ENCODE results near the gene MTSS2.

Gene MTSS2

DNA sequence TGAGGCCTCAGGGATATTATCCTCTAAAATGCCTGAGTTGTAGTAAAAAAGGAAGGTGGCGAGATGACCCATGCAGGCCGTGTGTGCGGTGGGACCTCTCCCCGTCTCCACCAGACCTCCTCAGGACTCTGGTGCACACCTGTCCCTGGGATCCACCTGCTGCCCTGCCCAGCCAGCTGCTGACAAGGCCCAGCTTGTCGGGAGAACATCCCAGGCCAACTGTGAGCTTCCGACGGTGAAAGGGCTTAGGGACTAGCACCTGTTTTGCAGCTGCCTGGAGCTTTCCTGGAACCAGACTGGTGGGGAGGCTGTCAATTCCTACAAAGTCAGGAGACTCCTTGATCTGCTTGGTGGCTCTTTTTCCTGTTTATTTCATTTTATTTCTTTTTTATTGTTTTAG, 27.9 kb downstream of the MTSS2 start:
- no peak overlapping the region for H3K27ac ChIP-seq

DNA sequence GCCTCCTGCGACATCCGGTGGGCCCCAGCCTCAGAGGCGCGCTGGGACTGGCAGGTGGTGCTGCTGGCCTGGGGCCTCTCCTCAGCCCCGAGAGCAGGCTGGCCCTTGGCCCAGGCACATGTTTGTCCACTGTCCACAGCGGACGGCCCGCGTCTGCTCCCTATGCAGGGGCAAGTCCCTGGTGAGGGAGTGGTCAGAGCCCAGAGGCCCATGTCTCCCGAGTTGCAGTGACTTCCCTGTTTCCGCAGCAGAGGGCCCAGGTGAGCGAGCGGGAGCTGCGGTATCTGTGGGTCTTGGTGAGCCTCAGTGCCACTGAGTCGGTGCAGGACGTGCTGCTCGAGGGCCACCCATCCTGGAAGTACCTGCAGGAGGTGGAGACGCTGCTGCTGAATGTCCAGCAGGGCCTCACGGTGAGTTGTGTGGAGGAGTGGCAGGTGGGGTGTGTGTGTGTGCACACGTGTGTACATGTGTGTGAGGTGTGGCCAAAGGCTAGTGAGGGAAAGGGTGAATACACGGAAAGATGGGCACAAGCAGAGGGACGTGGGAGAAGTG, 29.1 kb downstream of the MTSS2 start:
- Histone ChIP-seq H3K36me3 (ENCODE audit: insufficient read depth) (no peaks in the 10 kb centered on the region), H3K79me2 (ENCODE audit: insufficient read depth, low read depth) (no peaks in the 10 kb centered on the region), H3K4me1 (ENCODE audit: low read depth, poor library complexity, severe bottlenecking) (peaks cover 8% of the 10 kb centered on the region), H3K27me3 (ENCODE audit: insufficient read depth, low read depth) (no peaks in the 10 kb centered on the region), H3K9ac (no peak overlapping the region), H3K4me3 (IDR thresholded peaks at IDR 0.05; ENCODE audit: insufficient read depth, low read depth, low read length) (no peak overlapping the region), H4K20me1 (ENCODE audit: insufficient read depth) (no peaks in the 10 kb centered on the region), H2AFZ (ENCODE audit: low read depth) (no peak overlapping the region), H3K4me2 (no peak overlapping the region), H3K27ac (no peak overlapping the region)
- TF ChIP-seq, protein P1, sequence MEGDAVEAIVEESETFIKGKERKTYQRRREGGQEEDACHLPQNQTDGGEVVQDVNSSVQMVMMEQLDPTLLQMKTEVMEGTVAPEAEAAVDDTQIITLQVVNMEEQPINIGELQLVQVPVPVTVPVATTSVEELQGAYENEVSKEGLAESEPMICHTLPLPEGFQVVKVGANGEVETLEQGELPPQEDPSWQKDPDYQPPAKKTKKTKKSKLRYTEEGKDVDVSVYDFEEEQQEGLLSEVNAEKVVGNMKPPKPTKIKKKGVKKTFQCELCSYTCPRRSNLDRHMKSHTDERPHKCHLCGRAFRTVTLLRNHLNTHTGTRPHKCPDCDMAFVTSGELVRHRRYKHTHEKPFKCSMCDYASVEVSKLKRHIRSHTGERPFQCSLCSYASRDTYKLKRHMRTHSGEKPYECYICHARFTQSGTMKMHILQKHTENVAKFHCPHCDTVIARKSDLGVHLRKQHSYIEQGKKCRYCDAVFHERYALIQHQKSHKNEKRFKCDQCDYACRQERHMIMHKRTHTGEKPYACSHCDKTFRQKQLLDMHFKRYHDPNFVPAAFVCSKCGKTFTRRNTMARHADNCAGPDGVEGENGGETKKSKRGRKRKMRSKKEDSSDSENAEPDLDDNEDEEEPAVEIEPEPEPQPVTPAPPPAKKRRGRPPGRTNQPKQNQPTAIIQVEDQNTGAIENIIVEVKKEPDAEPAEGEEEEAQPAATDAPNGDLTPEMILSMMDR (conservative IDR thresholded peaks at IDR 0.05; ENCODE audit: low read depth, low read length) = no peak

More for the DNA sequence above, 27.9 kb downstream of the MTSS2 start:
- Histone ChIP-seq H3K4me2 (no peak overlapping the region), H3K4me1 (ENCODE audit: low read depth, poor library complexity, severe bottlenecking) (peaks cover 8% of the 10 kb centered on the region), H3K4me3 (IDR thresholded peaks at IDR 0.05; ENCODE audit: insufficient read depth, low read depth, low read length) (no peak overlapping the region), H3K36me3 (ENCODE audit: insufficient read depth) (no peaks in the 10 kb centered on the region), H3K27me3 (ENCODE audit: insufficient read depth, low read depth) (no peaks in the 10 kb centered on the region), H3K79me2 (ENCODE audit: insufficient read depth, low read depth) (no peaks in the 10 kb centered on the region), H3K9ac (no peak overlapping the region), H2AFZ (ENCODE audit: low read depth) (no peak overlapping the region), H4K20me1 (ENCODE audit: insufficient read depth) (no peaks in the 10 kb centered on the region)
- TF ChIP-seq, protein P1 (conservative IDR thresholded peaks at IDR 0.05; ENCODE audit: low read depth, low read length) = no peak

DNA sequence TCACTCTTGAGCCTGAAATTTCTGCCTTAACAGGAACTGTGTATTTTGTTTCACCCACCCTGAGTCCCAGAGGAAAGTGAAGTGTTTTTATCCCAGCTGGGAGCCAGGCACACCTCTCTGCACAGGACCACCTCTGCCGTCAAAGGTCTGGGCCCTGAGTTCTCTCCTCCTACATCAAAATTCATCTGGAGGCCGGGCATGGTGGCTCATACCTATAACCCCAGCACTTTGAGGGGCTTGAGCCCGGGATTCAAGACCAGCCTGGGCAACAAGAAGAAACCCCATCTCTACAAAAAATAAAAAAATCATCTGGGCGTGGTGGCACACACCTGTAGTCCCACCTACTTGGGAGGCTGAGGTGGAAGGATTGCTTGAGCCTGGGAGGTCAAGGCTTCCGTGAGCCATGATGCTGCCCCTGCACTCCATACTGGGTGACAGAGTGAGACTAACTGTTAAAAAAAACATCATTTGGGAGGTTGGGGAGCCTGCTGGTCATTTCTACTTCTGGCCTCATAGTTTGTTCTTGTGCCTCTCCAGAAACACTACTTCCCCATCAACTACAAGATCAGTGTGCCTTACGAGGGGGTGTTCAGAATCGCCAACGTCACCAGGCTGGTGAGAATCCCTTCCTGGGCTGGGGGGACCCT, 29.7 kb downstream of the MTSS2 start:
- TF ChIP-seq, protein P1 (conservative IDR thresholded peaks at IDR 0.05; ENCODE audit: low read depth, low read length) = no peak
- no peak overlapping the region for H3K9ac ChIP-seq
- peaks cover 8% of the 10 kb centered on the region for H3K4me1 ChIP-seq (ENCODE audit: low read depth, poor library complexity, severe bottlenecking)
- H3K36me3 ChIP-seq (ENCODE audit: insufficient read depth) = no peaks in the 10 kb centered on the region
- H2AFZ ChIP-seq (ENCODE audit: low read depth) = no peak overlapping the region
- no peak overlapping the region for H3K27ac ChIP-seq
- H3K4me3 ChIP-seq (IDR thresholded peaks at IDR 0.05; ENCODE audit: insufficient read depth, low read depth, low read length) = no peak overlapping the region
- no peaks in the 10 kb centered on the region for H3K79me2 ChIP-seq (ENCODE audit: insufficient read depth, low read depth)
- no peaks in the 10 kb centered on the region for H3K27me3 ChIP-seq (ENCODE audit: insufficient read depth, low read depth)
- H3K4me2 ChIP-seq = no peak overlapping the region
- H4K20me1 ChIP-seq (ENCODE audit: insufficient read depth) = no peaks in the 10 kb centered on the region

DNA sequence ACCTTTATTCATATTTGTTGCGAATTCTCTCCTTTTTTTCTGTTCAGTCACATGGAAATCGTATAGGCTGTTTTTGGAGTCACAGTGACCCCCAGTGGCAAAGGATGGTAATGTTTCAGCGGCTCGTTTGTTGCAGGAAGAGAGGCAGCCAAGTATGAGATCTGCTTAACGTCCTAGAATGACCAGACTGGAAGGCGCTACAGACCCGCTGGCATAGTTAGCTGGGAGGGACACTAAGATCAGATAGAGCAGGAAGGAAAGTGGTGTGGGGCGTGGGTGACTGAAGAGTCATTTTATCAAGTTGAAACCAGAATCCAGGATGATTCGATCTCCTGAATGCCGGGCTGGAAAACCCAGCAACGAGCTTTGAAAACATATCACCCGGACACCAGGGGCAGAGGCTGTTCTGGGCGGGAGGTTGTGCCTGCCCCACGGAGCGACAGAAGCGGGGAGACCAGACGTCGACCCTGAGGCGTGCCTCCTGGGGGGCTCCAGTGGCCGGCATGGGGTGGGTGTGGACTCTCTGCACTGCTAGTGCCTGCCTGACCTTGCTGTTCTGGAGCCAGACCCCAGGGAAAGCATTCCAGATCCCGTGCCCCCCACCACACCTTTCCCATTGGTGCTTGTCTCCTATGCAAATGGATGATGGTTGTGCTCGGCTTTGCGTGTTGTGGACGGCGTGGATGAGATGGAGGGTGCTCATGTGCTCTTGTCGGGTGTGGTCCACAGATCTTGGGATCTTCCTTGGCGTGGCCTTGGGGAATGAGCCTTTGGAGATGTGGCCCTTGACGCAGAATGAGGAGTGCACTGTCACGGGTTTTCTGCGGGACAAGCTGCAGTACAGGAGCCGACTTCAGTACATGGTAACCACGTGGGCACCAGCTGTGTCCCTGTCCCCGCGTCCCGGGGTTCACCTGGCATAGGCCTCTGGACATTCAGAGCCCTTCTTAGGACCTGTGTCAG, 31.8 kb downstream of the MTSS2 start:
- Histone ChIP-seq H2AFZ (ENCODE audit: low read depth) (peak overlapping the region; percentile 93), H3K27me3 (ENCODE audit: insufficient read depth, low read depth) (no peaks in the 10 kb centered on the region), H3K36me3 (ENCODE audit: insufficient read depth) (no peaks in the 10 kb centered on the region), H3K4me2 (peak overlapping the region; percentile 56; the same call in 1 of the 2 replicates), H3K4me1 (ENCODE audit: low read depth, poor library complexity, severe bottlenecking) (peaks cover 8% of the 10 kb centered on the region), H4K20me1 (ENCODE audit: insufficient read depth) (no peaks in the 10 kb centered on the region), H3K4me3 (IDR thresholded peaks at IDR 0.05; ENCODE audit: insufficient read depth, low read depth, low read length) (no peak overlapping the region), H3K27ac (no peak overlapping the region), H3K9ac (no peak overlapping the region), H3K79me2 (ENCODE audit: insufficient read depth, low read depth) (no peaks in the 10 kb centered on the region)
- TF ChIP-seq, protein P1 (conservative IDR thresholded peaks at IDR 0.05; ENCODE audit: low read depth, low read length) = peak; percentile 90

Data from KMS-11 (cell line).